Measurements from ENCODE around the gene LY9.

DNA sequence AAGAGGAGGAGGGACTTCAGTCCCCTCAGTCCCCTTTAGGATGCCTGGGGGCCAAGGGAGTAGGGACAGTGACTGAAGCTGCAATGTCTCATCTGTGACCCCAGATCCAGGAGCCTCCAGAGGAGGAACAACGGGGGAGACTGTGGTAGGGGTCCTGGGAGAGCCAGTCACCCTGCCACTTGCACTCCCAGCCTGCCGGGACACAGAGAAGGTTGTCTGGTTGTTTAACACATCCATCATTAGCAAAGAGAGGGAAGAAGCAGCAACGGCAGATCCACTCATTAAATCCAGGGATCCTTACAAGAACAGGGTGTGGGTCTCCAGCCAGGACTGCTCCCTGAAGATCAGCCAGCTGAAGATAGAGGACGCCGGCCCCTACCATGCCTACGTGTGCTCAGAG is 18.3 kb downstream of the LY9 start:
- TF ChIP-seq, protein P1, sequence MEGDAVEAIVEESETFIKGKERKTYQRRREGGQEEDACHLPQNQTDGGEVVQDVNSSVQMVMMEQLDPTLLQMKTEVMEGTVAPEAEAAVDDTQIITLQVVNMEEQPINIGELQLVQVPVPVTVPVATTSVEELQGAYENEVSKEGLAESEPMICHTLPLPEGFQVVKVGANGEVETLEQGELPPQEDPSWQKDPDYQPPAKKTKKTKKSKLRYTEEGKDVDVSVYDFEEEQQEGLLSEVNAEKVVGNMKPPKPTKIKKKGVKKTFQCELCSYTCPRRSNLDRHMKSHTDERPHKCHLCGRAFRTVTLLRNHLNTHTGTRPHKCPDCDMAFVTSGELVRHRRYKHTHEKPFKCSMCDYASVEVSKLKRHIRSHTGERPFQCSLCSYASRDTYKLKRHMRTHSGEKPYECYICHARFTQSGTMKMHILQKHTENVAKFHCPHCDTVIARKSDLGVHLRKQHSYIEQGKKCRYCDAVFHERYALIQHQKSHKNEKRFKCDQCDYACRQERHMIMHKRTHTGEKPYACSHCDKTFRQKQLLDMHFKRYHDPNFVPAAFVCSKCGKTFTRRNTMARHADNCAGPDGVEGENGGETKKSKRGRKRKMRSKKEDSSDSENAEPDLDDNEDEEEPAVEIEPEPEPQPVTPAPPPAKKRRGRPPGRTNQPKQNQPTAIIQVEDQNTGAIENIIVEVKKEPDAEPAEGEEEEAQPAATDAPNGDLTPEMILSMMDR (IDR thresholded peaks at IDR 0.05) = no peak
- TF ChIP-seq POLR2A (IDR thresholded peaks at IDR 0.05) = no peak
- TF ChIP-seq EP300 (IDR thresholded peaks at IDR 0.05; ENCODE audit: low read depth) = no peak
